RWPE2 (cell line): ENCODE results near the gene TAS2R39.

ENCODE experiments used
- ATAC-seq: fragments of 200-7000 bp; cut with Tn5 transposase; 3 replicates; pipeline ENCODE4 v1.9.1; 2021; ENCODE audit warnings: low read depth
- DNase-seq: peaks from one replicate; pipeline ENCODE4 v3.0.0-alpha.2; 2020; ENCODE audit warnings: low spot score
- H3K27ac ChIP-seq: fragments of 450-650 bp; 2 replicates; pipeline ENCODE4 v1.5.1; 2017; ENCODE audit warnings: mild to moderate bottlenecking; ENCODE audit not compliant: poor library complexity, severe bottlenecking
- H3K27me3 ChIP-seq: fragments of 250-450 bp; sonication (Bioruptor Pico); 2 replicates; pipeline ENCODE4 v1.5.1; 2021; ENCODE audit warnings: mild to moderate bottlenecking, moderate library complexity; ENCODE audit not compliant: insufficient read depth, poor library complexity, severe bottlenecking
- H3K36me3 ChIP-seq: fragments of 250-450 bp; sonication (Bioruptor Pico); 2 replicates; pipeline ENCODE4 v1.5.1; 2020; ENCODE audit warnings: low read depth, mild to moderate bottlenecking, moderate library complexity
- H3K4me1 ChIP-seq: fragments of 250-450 bp; sonication (Bioruptor Pico); 2 replicates; pipeline ENCODE4 v1.5.1; 2021; ENCODE audit warnings: mild to moderate bottlenecking, moderate library complexity; ENCODE audit not compliant: insufficient read depth, poor library complexity, severe bottlenecking
- H3K4me3 ChIP-seq: fragments of 250-450 bp; sonication (Bioruptor Pico); 2 replicates; pipeline ENCODE4 v1.5.1; 2021; ENCODE audit warnings: mild to moderate bottlenecking, moderate library complexity; ENCODE audit not compliant: severe bottlenecking
- H3K9me3 ChIP-seq: fragments of 250-450 bp; sonication (Bioruptor Pico); 2 replicates; pipeline ENCODE4 v1.5.1; 2021; ENCODE audit warnings: mild to moderate bottlenecking, moderate library complexity; ENCODE audit not compliant: severe bottlenecking
- TF ChIP-seq, protein P1 (sequence below): fragments of 450-650 bp; IDR thresholded peaks from one replicate; pipeline ENCODE4 v1.5.1; 2017; ENCODE audit warnings: mild to moderate bottlenecking, moderate library complexity; ENCODE audit not compliant: poor library complexity, severe bottlenecking

TAS2R39 gene

GRCh38 chr7:143181349-143181748 is 1.9 kb upstream of the TAS2R39 start:
- Histone ChIP-seq H3K4me3 (no peak overlapping the region), H3K4me1 (no peaks in the 10 kb centered on the region), H3K36me3 (no peaks in the 10 kb centered on the region), H3K27me3 (no peaks in the 10 kb centered on the region), H3K9me3 (peaks cover 10% of the 10 kb centered on the region), H3K27ac (no peak overlapping the region)
- TF ChIP-seq, protein P1, sequence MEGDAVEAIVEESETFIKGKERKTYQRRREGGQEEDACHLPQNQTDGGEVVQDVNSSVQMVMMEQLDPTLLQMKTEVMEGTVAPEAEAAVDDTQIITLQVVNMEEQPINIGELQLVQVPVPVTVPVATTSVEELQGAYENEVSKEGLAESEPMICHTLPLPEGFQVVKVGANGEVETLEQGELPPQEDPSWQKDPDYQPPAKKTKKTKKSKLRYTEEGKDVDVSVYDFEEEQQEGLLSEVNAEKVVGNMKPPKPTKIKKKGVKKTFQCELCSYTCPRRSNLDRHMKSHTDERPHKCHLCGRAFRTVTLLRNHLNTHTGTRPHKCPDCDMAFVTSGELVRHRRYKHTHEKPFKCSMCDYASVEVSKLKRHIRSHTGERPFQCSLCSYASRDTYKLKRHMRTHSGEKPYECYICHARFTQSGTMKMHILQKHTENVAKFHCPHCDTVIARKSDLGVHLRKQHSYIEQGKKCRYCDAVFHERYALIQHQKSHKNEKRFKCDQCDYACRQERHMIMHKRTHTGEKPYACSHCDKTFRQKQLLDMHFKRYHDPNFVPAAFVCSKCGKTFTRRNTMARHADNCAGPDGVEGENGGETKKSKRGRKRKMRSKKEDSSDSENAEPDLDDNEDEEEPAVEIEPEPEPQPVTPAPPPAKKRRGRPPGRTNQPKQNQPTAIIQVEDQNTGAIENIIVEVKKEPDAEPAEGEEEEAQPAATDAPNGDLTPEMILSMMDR, result no peak
- DNase-seq, result no peak
- no peak for ATAC-seq

DNA sequence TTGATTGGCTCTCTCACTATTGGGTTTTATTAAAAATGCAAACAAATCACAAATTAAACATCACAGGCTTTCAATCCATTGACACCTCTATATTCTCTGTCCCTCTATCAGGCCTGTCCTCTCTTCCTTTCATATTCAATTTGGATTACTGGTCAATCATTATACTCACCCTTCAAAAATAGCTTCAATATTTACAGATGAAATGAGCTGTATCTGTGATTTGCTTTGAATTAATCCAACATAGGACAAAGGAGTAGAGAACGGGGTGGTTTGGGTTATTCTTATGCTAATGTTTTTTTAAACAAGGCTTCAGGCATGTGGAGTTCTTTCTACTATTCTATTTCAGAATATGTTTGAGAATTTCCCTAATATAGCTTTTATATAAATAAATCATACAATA is 2.3 kb downstream of the TAS2R39 start:
- H3K9me3 ChIP-seq, result no peaks in the 10 kb centered on the region
- no peak overlapping the region for H3K27ac ChIP-seq
- H3K27me3 ChIP-seq, result no peaks in the 10 kb centered on the region
- ATAC-seq (no peak), DNase-seq (no peak)
- H3K4me1 ChIP-seq, result no peaks in the 10 kb centered on the region
- H3K4me3 ChIP-seq, result no peak overlapping the region
- TF ChIP-seq, protein P1, result no peak
- no peaks in the 10 kb centered on the region for H3K36me3 ChIP-seq

GRCh38 chr7:143188994-143189393 is 5.8 kb downstream of the TAS2R39 start:
- no peak for ATAC-seq
- H3K9me3 ChIP-seq, result no peaks in the 10 kb centered on the region
- H3K27me3 ChIP-seq, result no peaks in the 10 kb centered on the region
- no peaks in the 10 kb centered on the region for H3K36me3 ChIP-seq
- H3K4me3 ChIP-seq, result no peak overlapping the region
- no peak overlapping the region for H3K27ac ChIP-seq
- no peaks in the 10 kb centered on the region for H3K4me1 ChIP-seq
- TF ChIP-seq, protein P1, result no peak
- DNase-seq, result no peak

DNA sequence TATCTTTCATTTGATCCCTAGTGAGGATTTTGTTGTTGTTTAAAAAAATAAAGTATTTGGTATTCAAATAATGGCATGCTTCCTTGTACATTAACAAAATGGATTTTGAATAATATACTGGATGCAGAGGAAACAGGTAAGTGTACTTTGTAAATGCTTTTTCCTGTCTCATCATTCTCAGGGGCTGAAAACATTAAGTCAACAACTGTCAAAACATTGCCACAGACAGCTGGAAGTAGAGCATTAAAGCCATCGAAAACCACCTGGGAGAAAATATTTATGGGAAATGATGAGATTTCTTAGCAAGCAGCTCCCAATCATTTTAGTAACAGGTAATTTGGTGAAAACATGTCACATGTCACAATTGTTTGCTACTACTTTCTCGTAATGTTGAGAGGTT is 10.7 kb downstream of the TAS2R39 start:
- H3K4me1 ChIP-seq, result no peaks in the 10 kb centered on the region
- no peaks in the 10 kb centered on the region for H3K9me3 ChIP-seq
- H3K27me3 ChIP-seq, result peaks cover 2% of the 10 kb centered on the region
- H3K27ac ChIP-seq, result no peak overlapping the region
- no peak for DNase-seq
- TF ChIP-seq, protein P1, result no peak
- no peak for ATAC-seq
- no peaks in the 10 kb centered on the region for H3K36me3 ChIP-seq
- no peak overlapping the region for H3K4me3 ChIP-seq

GRCh38 chr7:143199040-143199439 is 15.8 kb downstream of the TAS2R39 start:
- ATAC-seq, result no peak
- TF ChIP-seq, protein P1, result no peak

More at GRCh38 chr7:143199040-143199439, 15.8 kb downstream of the TAS2R39 start:
- no peaks in the 10 kb centered on the region for H3K4me1 ChIP-seq
- no peak overlapping the region for H3K27ac ChIP-seq
- H3K36me3 ChIP-seq, result no peaks in the 10 kb centered on the region
- peaks cover 3% of the 10 kb centered on the region for H3K27me3 ChIP-seq
- no peak for DNase-seq
- no peak overlapping the region for H3K4me3 ChIP-seq
- H3K9me3 ChIP-seq, result no peaks in the 10 kb centered on the region
